Heart left ventricle (tissue), 13 donors: ENCODE results near the gene KIF5C.

ENCODE experiments used
- POLR2A ChIP-seq, 2 donors: fragments of 450-650 bp; IDR thresholded peaks; one replicate each; pipeline ENCODE4 v1.6.1; 2017; ENCODE audit warnings: antibody characterized with exemption in 2 of 2, mild to moderate bottlenecking in 2 of 2, moderate library complexity in 2 of 2
- TF ChIP-seq, protein P1 (sequence below), 12 donors: fragments of 200-600 bp; sonication (generic) in 4 of 12; IDR thresholded peaks; one replicate each; pipeline versions ENCODE4 v1.5.0 to v1.8.0; 2018 to 2022; ENCODE audit warnings: antibody characterized with exemption in 12 of 12, mild to moderate bottlenecking in 5 of 12
- donor health status: ischemic (EF 13 %, LVEDD 7.1; RV severe dilation, severe dysfunction).
- donor health status: DM: no; HTN: yes; CAD: no.
- donor health status: DM: no; HTN: no; CAD: no.
- donor health status: ischemic (EF 25% LVEDD 6.9; RV normal size, moderate dysfunction).
- donor health status: ischemic (EF 25% LVEDD 5.7; RV mildly dilated, moderate dysfunction).
- donor health status: ischemic (EF 35%, LVEDD 5.7; RV mildly dilated, moderate dysfunction).
- donor health status: nonischemic (EF 11% LVEDD 7.7; RV severe dilation, severe dysfunction).
- donor health status: DM: yes; HTN: yes; CAD: no.
- donor health status: PGD.
- donor health status: ischemic (EF 29% LVEDD 5.4; RV normal size, mild dysfunction).
- donor health status: nonischemic (EF 23%, LVEDD 6.1; RV moderate dilation, normal function).

DNA sequence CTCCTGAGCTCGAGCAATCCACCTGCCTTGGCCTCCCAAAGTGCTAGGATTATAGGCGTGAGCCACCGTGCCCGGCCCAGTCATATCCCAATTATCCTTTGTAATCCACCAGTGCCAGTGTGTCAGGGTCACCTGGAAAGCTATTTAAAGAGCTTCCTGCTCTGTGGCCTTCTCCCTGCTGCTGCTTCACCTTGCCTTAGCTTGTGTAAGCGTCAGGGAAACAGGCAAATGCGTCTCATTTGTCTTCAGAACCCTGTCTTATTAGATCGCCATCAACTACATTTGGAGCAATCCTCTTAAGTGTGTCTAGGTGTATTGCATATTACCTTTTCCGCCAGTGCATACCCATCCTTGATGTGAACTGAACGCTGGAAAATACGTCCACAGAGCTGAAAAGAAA lies 10.2 kb downstream of the KIF5C start:
- TF ChIP-seq, protein P1, sequence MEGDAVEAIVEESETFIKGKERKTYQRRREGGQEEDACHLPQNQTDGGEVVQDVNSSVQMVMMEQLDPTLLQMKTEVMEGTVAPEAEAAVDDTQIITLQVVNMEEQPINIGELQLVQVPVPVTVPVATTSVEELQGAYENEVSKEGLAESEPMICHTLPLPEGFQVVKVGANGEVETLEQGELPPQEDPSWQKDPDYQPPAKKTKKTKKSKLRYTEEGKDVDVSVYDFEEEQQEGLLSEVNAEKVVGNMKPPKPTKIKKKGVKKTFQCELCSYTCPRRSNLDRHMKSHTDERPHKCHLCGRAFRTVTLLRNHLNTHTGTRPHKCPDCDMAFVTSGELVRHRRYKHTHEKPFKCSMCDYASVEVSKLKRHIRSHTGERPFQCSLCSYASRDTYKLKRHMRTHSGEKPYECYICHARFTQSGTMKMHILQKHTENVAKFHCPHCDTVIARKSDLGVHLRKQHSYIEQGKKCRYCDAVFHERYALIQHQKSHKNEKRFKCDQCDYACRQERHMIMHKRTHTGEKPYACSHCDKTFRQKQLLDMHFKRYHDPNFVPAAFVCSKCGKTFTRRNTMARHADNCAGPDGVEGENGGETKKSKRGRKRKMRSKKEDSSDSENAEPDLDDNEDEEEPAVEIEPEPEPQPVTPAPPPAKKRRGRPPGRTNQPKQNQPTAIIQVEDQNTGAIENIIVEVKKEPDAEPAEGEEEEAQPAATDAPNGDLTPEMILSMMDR (IDR thresholded peaks at IDR 0.05): no peak
- no peak for TF ChIP-seq POLR2A (IDR thresholded peaks at IDR 0.05)
